ENCODE data around the gene KCNE4.

The KCNE4 gene, protein sequence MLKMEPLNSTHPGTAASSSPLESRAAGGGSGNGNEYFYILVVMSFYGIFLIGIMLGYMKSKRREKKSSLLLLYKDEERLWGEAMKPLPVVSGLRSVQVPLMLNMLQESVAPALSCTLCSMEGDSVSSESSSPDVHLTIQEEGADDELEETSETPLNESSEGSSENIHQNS
- total RNA-seq: 0 reads per million in 2 experiments

DNA sequence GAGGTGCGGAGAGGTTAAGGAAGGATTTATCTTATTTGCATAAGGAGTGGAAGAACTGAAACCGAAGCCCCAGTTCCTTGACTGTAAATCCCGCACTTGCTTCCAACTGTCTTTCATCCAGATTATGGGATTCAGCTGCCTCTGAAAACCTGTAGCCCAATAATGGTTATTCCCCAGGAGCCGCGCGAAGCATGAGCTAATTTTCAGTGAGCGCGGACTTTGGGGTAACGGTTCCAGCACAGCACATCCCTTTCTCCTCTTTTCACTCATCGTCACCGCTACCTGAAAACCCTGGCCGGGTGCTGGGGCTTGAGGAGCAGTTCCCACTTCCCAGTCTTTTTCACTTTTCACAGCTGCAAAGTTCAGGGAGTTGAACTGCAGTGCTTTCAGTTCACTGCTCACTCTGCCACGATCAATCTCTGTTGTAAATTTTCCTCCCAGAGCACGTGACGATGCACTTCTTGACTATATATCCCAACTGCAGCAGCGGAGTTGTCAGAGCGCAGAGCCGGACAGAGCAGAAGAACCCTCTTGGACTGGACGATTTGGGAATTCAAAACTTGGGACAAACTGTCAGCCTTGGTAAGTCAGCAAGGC lies at the start of gene KCNE4:
Gene KCNE4, plus strand, starts transcription at position 498 of the 597 bp plus-strand sequence. CDS start 641 bp downstream, outside the sequence.
- DNase-seq (ENCODE audit: low read depth): no peak

DNA sequence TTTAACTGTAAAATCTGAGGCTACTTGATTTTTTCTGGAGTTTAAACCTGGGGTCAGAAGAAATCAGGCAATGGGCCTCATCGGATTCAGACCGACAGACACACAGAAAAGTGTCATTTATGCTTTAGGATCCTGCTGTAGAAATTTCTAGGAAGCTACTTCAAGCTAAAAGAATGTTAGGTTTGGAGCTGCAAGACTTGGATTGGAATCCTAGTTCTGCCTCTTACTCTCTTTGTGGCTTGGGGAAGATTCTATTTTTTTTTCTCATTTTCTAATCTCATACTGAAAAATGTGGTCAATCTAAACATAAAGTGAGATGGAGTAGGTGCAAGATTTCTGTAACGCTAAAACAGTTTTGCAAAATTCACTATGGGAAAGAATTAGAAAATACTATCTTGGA lies 48.8 kb upstream of the KCNE4 start:
- no peak for DNase-seq (ENCODE audit: low read depth)

DNA sequence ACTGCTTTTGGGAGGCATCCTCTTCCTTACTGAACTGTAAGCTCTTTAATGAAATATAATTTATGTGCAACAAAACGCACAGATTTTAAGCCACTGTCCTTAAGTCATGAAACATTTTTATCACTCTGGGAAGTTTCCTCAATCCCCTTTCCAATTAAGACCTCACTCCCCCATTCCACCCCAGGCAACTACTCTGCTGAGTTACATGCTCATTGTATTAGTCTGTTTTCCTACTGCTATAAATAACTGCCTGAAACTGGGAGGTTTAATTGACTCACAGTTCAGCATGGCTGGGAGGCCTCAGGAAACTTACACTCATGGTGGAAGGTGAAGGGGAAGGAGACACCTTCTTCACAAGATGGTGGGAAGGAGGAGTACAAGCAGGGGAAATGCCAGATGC lies 46.5 kb upstream of the KCNE4 start:
- DNase-seq (ENCODE audit: low read depth): no peak

DNA sequence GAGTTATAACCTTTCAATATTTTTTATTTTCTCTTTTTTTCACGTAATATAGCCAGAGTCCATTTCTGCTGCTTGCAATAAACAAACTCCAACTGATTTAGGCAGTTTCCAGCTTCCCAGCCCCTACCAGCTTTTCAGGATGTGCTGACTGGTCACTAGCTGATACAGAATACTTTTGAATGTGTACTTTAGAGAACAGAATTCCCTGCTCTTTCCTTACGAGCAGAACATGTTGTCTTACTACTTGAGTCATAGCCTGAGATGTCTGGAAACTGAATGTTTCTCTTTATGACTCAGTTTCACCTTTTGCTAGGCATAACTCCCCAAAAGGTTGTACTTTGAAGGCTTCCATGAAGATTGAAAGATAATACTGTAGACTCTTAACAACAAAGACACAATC lies 44.5 kb upstream of the KCNE4 start:
- DNase-seq (ENCODE audit: low read depth): no peak

DNA sequence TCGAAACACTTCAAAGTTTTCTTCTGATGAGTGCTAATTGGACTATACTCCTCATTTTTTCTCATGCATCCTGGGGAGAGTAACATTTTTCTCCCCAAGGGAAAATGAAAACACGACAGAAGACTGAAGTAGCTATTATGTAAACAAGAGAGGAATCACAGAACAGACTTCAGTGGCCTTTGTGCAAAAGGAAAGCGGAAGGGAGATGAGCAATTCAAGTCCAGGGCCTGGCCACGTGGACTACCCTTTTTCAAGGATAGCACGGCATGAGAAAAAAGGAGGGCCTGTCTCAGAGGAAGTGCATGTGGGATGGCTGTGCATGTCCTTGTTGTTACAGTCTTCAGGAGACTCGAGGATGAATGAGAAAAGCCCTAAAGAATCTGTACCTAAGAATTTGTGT lies 43.8 kb upstream of the KCNE4 start:
- DNase-seq (ENCODE audit: low read depth): no peak

DNA sequence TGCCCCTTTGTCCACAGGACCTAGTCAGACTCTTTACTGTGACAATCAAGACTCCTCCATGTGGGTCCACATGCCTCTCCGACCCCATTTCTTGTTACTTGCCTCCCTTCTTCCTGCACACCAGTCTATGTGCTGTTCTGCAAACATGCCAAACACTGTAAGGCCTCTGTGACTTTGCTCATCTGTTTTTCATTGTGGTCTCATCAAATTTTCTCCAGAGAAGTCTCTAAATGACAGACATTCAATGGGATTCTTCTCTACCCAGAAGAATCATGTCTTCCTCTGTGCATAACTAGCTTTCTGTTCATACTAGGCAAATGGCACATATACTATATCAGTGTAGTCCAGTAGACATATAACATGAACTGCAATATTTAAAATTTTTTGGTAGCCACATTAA lies 43.0 kb upstream of the KCNE4 start:
- DNase-seq (ENCODE audit: low read depth): no peak

DNA sequence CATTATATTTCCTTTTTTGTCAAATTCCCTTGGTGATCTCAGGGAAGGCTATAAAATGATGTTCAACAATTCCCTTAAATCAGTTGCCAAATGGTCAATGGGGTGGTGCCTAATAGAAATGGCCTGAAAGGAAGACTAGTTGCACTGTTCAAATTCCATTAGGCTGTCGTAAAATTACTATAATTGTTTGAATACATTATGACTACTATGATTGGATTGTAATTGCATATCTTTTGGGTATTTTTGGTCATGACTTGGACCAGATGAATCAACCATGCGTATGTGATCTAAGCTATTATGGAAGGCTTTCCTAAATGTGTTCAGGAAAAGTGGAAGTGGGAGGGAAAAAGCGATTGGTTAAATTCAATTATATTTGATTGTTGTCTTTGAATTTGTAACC lies 41.3 kb upstream of the KCNE4 start:
- DNase-seq (ENCODE audit: low read depth): no peak

DNA sequence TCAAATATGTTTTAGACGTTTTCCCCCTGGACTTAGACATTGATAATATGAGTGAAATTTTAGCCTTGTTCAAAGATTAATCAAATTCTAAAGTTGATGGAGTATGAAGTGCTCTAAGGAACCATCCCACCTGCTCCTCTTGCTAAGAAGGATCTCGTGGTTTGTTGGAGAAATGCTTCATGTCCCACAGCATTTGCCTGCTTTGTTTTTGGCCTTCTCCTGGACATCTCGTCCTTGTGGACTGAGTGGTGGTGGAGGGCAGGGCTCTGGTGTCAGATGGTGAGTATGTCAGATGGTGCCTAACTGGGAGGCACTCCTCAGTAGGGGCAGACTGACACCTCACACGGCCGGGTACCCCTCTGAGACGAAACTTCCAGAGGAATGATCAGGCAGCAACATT lies 39.7 kb upstream of the KCNE4 start:
- no peak for DNase-seq (ENCODE audit: low read depth)

DNA sequence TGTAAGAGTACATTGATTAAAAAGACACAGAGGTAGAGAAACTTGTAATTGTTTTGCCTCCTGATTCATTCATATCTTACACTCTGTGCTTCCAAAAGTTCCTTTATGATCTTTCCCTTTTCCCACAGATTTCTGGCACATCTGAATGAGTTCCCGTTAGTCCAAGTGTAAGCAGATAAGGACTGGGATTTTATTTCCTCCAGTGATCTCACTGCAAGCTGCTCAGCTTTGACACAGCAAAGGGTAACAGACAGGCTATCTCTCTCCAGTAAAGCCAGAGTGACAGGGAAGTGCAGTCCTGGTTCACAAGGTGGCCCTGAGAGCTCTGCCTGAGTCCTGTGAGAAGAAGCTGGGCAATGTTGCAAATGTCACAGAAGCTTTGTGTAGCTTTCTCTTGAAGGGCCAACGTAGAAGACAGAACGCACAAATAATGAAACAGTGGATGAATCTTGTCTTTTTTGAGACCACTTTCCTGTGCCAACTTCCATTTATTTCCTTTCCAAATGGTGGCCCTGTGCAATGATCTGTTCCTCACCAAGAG lies 32.5 kb upstream of the KCNE4 start:
- no peak for DNase-seq (ENCODE audit: low read depth)

DNA sequence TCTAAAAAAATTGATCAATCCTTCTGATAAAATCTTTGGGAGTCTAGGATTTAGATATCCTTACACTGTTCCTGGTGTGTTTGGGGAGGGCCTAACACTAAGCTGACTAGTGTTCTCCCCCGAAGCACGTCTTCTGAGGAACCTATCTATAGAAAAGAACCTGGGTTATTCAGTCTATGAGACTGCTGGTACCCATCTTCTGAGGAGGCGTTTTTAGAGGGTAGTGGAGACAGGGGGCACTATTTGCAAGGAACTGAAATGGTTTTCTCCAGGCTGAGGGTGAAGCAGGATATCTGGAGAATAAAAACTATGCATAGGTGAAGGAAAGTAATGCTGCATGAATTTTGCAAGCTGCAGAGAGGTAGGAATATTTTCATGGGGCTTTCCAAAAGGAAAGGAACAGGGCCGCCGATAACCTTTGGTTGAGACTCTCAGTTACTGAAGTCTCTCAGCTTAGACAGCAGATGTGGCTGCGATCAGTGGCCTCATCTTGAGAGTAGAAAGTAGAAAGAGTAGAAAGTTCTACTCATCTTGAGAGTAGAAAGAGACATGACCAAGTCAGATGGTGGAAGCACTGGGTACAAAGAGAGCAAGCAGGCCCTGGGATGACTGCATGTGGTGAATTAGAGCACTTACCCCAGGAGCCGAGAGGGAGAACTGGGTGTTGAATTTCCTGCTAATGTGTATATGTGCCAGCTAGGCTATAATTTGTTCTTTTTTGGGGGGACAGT lies 31.8 kb upstream of the KCNE4 start:
- no peak for DNase-seq (ENCODE audit: low read depth)

DNA sequence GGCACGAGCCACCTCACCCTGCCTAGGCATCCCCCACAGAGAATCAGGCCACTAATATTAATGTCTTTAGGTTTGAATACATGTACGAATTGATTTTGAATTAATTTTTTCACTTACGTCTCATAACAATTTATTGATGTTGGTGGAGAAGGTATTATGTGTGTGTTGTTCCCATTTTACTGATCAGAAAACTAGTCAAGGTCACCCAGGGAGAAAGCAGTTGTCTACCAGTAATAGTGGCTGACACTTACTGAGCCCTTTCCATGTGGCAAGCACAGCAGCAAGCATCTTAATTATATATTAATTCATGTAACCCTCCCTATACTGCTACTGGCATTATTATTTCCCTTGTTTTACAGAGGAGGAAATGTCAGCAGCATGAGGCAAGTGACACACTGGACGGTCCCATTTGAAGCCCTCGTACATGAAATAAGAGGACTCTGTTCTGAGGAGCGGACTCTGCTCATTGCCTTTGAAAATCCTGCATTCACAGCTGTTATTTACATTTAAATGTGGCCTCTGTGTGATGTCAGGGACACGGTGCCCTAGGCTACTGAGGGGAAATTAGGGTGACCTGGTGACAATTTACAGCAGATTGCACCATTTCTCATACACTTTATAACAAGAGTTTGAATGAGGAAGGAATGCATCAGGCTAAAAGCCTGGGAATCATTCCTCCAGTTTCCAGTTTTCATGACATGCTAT lies 30.9 kb upstream of the KCNE4 start:
- no peak for DNase-seq (ENCODE audit: low read depth)

DNA sequence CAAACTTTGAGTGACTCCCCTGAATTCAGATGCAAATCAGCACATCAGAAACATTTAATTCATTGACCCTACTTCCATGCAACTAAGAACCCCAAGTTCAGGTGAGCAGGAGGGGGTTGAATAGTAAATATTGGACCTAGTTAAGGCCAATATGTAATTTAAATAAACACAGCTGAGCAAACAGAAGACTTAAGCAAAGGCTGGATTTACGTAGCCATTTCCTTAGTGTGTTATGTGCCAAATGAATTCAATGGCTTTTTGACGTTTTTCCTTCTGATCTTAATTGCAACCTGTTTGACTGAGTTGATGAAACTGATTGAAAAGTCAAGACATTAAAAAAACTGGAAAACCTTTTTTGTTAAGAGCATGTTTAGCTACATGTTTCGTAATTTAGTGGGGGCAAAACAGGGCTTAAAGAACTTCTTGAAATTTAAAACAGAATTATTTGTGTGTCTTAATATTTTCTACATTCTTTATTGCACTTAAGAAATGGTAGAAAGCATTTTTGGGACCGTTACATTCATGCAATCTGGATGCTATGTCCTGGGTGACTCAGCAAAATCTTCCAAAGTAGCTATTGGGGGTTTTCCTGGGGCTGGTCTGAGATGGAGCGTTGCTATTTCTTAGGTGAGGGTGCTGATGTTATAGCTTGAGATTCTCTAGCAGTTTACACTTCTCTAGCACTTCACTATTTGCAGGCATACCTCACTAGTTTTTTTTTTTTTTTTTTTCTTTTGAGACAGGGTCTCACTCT lies 25.5 kb upstream of the KCNE4 start:
- DNase-seq (ENCODE audit: low read depth): no peak

DNA sequence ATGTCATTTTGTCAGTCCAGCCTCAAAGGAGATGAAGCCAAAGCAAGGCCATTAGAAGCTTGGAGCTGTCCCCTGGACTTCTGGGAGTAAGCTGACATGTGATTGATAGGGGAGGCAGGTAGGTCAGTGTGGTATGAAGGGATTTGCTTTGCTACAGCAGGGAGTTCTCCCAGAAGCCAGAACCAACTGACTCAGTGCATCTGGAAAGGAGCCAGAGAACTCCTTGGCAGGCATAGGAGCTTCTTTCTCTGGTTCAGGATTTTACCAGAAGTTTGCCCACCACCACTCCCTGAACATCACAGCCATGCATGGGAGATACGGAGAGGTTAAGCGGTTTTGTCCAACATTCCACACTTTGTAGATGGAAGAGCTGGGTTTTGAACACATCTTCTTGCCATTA lies 24.5 kb upstream of the KCNE4 start:
- DNase-seq (ENCODE audit: low read depth): no peak

DNA sequence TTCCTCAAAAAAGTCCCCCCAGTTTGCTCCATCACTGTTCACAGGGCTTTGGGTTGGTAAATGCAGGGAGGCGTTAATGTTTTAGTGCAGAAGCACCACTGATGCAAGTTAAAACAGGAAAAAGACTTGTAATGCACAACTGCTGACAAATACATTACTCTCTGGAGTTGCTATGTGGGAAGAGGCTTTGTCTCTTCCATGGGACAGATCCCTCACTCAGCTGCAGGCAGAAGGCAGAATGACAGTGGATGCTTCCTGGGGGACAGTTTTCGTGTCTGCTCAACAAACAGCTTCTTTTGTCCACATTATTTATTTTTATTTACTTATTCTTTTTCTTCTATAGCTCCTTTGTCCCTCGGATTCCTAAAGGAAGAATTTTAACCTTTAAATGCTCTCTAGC lies 22.7 kb upstream of the KCNE4 start:
- no peak for DNase-seq (ENCODE audit: low read depth)

DNA sequence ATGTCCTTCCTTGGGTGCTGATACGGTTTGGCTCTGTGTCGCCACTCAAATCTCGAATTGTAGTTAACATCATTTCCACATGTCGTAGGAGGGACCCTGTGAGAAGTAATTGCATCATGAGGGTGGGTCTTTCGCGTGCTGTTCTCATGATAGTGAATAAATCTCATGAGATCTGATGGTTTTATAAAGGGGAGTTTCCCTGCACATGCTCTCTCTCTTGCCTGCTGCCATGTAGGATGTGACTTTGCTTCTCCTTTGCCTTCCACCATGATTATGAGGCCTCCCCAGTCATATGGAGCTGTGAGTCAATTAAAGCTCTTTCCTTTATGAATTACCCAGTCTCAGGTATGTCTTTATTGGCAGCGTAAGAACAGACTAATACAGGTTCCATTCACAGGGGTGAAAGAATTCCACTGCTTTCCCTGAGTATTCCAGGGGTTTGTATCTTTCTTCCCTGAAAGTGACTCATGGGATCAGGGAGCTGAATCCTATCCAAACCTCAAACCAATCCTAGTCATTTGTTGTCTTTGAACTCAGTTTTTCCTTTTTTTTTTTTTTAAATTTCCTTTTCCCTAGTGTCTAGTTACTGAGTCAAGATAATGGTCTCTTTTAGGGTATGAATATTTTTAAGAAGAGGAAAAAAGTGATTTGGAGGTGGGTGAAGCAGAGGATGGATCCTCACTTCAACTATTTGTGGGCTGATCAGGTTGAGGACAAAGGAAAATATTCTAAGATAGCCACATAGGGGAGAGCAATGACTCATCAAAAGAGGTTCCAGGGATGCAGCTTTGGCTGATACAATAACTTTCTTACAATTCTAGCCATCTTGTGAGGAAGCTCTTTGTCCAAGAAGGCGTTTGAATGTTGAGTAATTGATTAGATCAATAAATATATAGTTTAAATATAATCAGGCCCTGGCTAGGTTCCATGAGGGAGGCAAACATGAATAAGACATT lies 19.5 kb upstream of the KCNE4 start:
- no peak for DNase-seq (ENCODE audit: low read depth)

DNA sequence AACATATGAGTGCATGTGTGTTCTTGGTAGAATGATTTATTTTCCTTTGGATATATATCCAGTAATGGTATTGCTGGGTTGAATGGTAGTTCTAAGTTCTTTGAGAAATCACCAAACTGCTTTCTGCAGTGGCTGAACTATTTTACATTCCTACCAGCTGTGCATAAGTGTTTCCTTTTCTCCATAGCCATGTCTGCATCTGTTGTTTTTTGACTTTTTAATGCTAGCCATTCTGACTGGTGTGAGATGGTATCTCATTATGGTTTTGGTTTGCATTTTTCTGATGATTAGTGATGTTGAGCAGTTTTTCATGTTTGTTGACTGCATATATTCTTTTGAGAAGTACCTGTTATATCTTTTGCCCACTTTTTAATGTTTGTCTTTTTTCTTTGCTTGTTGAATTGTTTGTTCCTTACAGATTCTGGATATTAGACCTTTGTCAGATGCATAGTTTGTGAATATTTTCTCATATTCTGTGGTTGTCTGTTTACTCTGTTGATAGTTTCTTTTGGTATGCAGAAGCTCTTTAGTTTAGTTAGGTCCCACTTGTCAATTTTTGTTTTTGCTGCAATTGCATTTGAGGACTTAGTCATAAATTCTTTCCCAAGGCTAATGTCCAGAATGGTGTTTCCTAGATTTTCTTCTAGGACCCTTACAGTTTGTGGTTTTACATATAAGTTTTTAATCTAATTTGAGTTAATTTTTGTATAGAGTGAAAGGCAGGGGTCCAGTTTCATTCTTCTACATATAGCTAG lies 17.6 kb upstream of the KCNE4 start:
- DNase-seq (ENCODE audit: low read depth): no peak

DNA sequence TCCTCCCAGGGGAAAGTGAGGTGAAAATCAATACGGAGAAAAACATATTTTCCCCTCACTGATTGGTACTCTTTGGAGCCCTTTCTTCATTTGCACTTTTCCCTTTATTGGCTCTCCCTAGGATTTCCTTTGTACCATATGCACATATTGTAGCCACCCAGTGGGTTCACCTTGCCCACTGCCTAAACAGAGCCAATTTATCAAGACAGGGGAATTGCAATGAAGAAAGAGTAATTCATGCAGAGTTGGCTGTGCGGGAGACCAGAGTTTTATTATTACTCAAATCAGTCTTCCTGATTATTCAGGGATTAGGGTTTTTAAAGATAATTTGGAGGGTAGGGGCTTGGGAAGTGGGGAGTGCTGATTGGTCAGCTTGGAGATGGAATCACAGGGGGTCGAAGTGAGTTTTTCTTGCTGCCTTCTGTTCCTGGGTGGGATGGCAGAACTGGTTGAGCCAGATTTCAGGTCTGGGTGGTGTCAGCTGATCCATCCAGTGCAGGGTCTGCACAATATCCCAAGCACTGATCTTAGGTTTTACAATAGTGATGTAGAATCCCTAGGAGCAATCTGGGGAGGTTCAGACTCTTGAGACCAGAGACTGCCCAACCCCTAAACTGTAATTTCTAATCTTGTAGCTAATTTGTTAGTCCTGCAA lies 15.1 kb upstream of the KCNE4 start:
- DNase-seq (ENCODE audit: low read depth): no peak

DNA sequence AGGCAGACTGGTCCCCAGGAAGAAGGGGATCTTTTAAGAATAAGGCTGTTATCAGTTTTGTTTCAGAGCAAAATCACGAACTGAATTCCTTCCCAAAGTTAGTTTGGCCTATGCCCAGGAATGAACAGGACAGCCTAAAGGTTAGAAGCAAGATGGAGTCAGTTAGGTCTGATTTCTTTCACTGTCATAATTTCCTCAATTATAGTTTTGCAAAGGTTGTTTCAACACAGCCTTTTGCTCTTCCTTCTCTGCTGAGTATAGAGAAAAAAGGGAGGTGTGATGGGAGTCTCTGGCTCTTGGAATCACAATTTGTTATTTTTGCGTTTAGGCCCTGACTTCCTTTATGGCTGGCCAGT lies 14.6 kb upstream of the KCNE4 start:
- no peak for DNase-seq (ENCODE audit: low read depth)

DNA sequence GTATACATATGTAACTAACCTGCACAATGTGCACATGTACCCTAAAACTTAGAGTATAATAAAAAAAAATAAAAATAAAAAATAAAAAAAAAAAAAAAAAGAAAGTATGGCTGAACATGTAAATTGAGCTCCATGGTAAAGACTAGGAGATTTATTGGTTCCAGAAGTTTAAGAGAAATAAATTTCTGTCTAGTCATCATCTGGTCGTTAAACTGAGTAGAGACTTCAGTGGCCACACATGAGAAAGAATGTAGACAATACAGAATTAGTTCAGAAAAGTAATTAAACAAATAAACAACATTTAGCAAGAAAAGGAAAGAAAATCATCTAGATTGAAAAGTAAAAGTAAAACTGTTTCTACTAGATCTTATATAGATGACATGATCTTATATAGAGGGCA lies 12.4 kb upstream of the KCNE4 start:
- DNase-seq (ENCODE audit: low read depth): no peak

DNA sequence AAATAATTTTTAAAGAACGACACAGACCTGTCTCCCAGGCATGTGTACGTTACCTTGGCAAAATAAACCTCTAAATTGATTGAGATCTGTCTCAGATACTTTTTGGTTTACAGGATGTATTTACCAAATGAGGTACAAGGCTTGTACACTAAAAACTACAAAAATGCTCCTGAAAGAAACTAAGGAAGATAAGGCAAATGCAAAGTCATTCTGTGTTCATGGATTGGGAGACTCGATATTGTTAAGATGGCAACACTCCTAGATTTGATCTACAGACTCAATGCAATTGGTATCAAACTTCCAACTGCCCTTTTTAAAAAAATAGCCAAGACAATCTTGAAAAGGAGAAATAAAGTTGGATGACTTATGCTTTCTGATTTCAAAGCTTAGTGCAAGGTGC lies 11.5 kb upstream of the KCNE4 start:
- no peak for DNase-seq (ENCODE audit: low read depth)

Data from T follicular helper cell (primary cell).